GM23248 (cell line): Measurements from ENCODE around the gene MSH6. TPM values are rescaled to one million over a fixed set of nuclear protein-coding genes. Genes with fewer than 3 reads are reported as not detected.

Source experiments
- DNase-seq: peaks from one replicate; pipeline ENCODE4 v3.0.0-alpha.2; 2015
- H2AFZ ChIP-seq: fragments of 200-600 bp; sonication (generic); 2 replicates; pipeline ENCODE4 v1.6.1; 2016; ENCODE audit warnings: antibody characterized with exemption
- H3F3A ChIP-seq: fragments of 200-600 bp; sonication (generic); 2 replicates; pipeline ENCODE4 v1.6.1; 2016; ENCODE audit warnings: mild to moderate bottlenecking, antibody characterized with exemption, mixed run types; ENCODE audit not compliant: insufficient read depth
- H3K27ac ChIP-seq: fragments of 200-600 bp; sonication (generic); 2 replicates; pipeline ENCODE4 v1.5.1; 2016; ENCODE audit warnings: mild to moderate bottlenecking
- H3K27me3 ChIP-seq: fragments of 200-600 bp; sonication (generic); replicated peaks from 2 replicates; pipeline ENCODE4 v1.6.1; 2016; ENCODE audit warnings: mild to moderate bottlenecking; ENCODE audit not compliant: insufficient read depth
- H3K36me3 ChIP-seq: fragments of 200-600 bp; sonication (generic); 2 replicates; pipeline ENCODE4 v1.6.1; 2016; ENCODE audit warnings: low read depth, mild to moderate bottlenecking
- H3K4me1 ChIP-seq: fragments of 200-600 bp; sonication (generic); 2 replicates; pipeline ENCODE4 v1.6.1; 2016; ENCODE audit warnings: mild to moderate bottlenecking; ENCODE audit not compliant: insufficient read depth
- H3K4me2 ChIP-seq: fragments of 200-600 bp; sonication (generic); one replicate; pipeline ENCODE4 v1.6.1; 2016; ENCODE audit warnings: mild to moderate bottlenecking; ENCODE audit not compliant: unreplicated experiment
- H3K4me3 ChIP-seq: fragments of 200-600 bp; sonication (generic); 2 replicates; pipeline ENCODE4 v1.5.1; 2016; ENCODE audit warnings: mild to moderate bottlenecking
- H3K79me2 ChIP-seq: fragments of 200-600 bp; sonication (generic); 2 replicates; pipeline ENCODE4 v1.6.1; 2016; ENCODE audit warnings: mild to moderate bottlenecking; ENCODE audit not compliant: insufficient read depth
- H3K9ac ChIP-seq: fragments of 200-600 bp; sonication (generic); 2 replicates; pipeline ENCODE4 v1.6.1; 2016; ENCODE audit warnings: mild to moderate bottlenecking
- H3K9me2 ChIP-seq: fragments of 200-600 bp; sonication (generic); 2 replicates; pipeline ENCODE4 v1.6.1; 2016; ENCODE audit warnings: mixed run types, mild to moderate bottlenecking, moderate library complexity; ENCODE audit not compliant: insufficient read depth
- H3K9me3 ChIP-seq: fragments of 200-600 bp; sonication (generic); one replicate; pipeline ENCODE4 v1.6.1; 2017; ENCODE audit warnings: low read depth
- H4K20me1 ChIP-seq: fragments of 200-600 bp; sonication (generic); 2 replicates; pipeline ENCODE4 v1.6.0; 2016; ENCODE audit not compliant: insufficient read depth
- EZH2 ChIP-seq: fragments of 200-600 bp; sonication (generic); IDR thresholded peaks from 2 replicates; pipeline ENCODE4 v1.6.1; 2018; ENCODE audit warnings: antibody characterized with exemption, mild to moderate bottlenecking; ENCODE audit not compliant: insufficient read depth, poor library complexity, severe bottlenecking
- EZH2phosphoT487 ChIP-seq: fragments of 200-600 bp; sonication (generic); IDR thresholded peaks from 2 replicates; pipeline ENCODE4 v1.6.1; 2018; ENCODE audit warnings: antibody characterized with exemption, moderate library complexity, mild to moderate bottlenecking, low read depth; ENCODE audit not compliant: insufficient read depth
- WGBS, 2 experiments: methylation state at CpG; one replicate each; pipeline ENCODE4 v1.1.6; 2015 to 2017; ENCODE audit warnings: low lambda C conversion rate in 2 of 2, low coverage in 1 of 2; ENCODE audit errors: missing lambda C conversion rate in 2 of 2; 5-methylcytosine and 5-hydroxymethylcytosine counted together
- in situ Hi-C: fragments of 300-500 bp; cut with MboI; formaldehyde crosslinking; loops from 2 replicates; pipeline ENCODE4 v1.15.0; 2020
- polyA plus RNA-seq: library from polyadenylated mRNA; unstranded; fragments of >200 nt; fragmentation: Nextera tagmentation; extraction: Ambion mirVana; gene quantifications from 2 replicates; pipeline ENCODE4 v1.2.1, GENCODE V29; 2016
- total RNA-seq: library from RNA; depleted of rRNA; stranded (reverse); fragments of >200 nt; shearing (Covaris generic); gene quantifications from 2 replicates; pipeline ENCODE4 v1.2.3, GENCODE V29; 2014

The MSH6 gene
- total and polyA plus RNA-seq, 2 experiments from 2014 or later = 35.1 to 57.8 TPM

GRCh38 chr2:47808614-47809013 lies 25.7 kb downstream of the MSH6 start:
- no peaks in the 10 kb centered on the region for H3K9me2 ChIP-seq
- WGBS, 2 experiments = 95 to 97% methylated on average over 4 of the region's 4 CpGs
- H3K27ac ChIP-seq = no peak overlapping the region
- H3K4me3 ChIP-seq = no peak overlapping the region
- TF ChIP-seq EZH2phosphoT487 (no peak), EZH2 (no peak)
- peaks cover 18% of the 10 kb centered on the region for H3K79me2 ChIP-seq
- no peaks in the 10 kb centered on the region for H3K4me1 ChIP-seq
- no peaks in the 10 kb centered on the region for H3K27me3 ChIP-seq
- peaks cover 75% of the 10 kb centered on the region for H3F3A ChIP-seq
- no peaks in the 10 kb centered on the region for H3K9me3 ChIP-seq
- H3K9ac ChIP-seq = no peak overlapping the region
- DNase-seq = no peak
- H2AFZ ChIP-seq = no peak overlapping the region
- H3K36me3 ChIP-seq = peaks cover 87% of the 10 kb centered on the region
- no peak overlapping the region for H3K4me2 ChIP-seq
- in situ Hi-C loops = no loop called here
- H4K20me1 ChIP-seq = no peaks in the 10 kb centered on the region; the same call in 1 of the 2 replicates

DNA sequence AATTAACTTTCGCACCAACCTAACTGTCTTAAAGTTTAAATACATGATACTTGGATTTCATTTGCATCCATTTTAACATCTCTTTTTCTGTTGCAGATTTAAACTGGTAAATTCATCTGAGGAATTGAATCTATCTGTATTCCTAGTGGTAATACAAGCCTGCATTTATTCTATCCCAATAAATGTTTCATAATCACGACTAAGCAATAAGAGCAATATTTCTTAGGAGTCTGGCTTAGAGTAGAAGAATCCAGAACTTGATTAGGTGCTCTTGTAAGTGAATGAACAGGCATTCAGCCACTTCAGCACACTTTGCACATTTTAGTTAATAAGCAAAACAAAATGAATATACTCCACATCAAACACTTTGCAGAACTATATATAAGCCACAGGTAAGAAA lies 27.0 kb downstream of the MSH6 start:
- 90% methylated on average over 2 of the region's 2 CpGs for WGBS, 2 experiments
- peaks cover 6% of the 10 kb centered on the region; the same call in 1 of the 2 replicates for H3K79me2 ChIP-seq
- no peak overlapping the region for H3K9ac ChIP-seq
- no peak for DNase-seq
- H3K4me2 ChIP-seq = no peak overlapping the region
- H3K27me3 ChIP-seq = no peaks in the 10 kb centered on the region
- peaks cover 64% of the 10 kb centered on the region for H3F3A ChIP-seq
- no peak overlapping the region for H3K4me3 ChIP-seq
- H4K20me1 ChIP-seq = no peaks in the 10 kb centered on the region; the same call in 1 of the 2 replicates
- H2AFZ ChIP-seq = no peak overlapping the region
- no peaks in the 10 kb centered on the region for H3K9me3 ChIP-seq
- H3K4me1 ChIP-seq = no peaks in the 10 kb centered on the region
- no peaks in the 10 kb centered on the region for H3K9me2 ChIP-seq
- in situ Hi-C loops = no loop called here
- TF ChIP-seq EZH2phosphoT487 (no peak), EZH2 (no peak)
- H3K27ac ChIP-seq = no peak overlapping the region
- peaks cover 84% of the 10 kb centered on the region for H3K36me3 ChIP-seq

DNA sequence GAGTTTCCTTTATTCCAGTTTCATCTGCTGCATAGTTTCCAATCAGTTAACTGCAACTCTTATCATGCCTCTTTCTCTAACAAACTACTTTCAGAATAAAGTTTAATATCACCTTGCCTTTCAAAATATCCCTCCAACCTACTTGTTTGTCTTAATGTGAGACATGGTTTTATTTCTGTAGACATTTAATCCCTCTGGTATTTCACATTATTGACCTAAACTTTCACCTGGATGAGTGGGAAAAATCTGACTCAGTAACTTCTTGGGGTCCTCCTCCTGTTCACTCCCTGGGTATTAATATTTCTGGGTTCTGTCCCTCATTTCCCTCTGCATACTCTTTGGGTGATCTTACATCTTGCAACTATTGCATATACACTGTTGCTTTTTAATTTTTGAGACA lies 27.9 kb downstream of the MSH6 start:
- Histone ChIP-seq H2AFZ (no peak overlapping the region), H3K4me2 (no peak overlapping the region), H3K79me2 (peaks cover 6% of the 10 kb centered on the region; the same call in 1 of the 2 replicates), H3K27ac (no peak overlapping the region), H3K36me3 (peaks cover 79% of the 10 kb centered on the region), H3K9me3 (no peaks in the 10 kb centered on the region), H3K9ac (no peak overlapping the region), H4K20me1 (no peaks in the 10 kb centered on the region; the same call in 1 of the 2 replicates), H3K9me2 (no peaks in the 10 kb centered on the region), H3K4me3 (no peak overlapping the region), H3K27me3 (no peaks in the 10 kb centered on the region), H3K4me1 (no peaks in the 10 kb centered on the region), H3F3A (peaks cover 54% of the 10 kb centered on the region)
- DNase-seq = no peak
- in situ Hi-C loops = no loop called here
- no peak for TF ChIP-seq EZH2phosphoT487
- TF ChIP-seq EZH2 = no peak

GRCh38 chr2:47811668-47812067 lies 28.7 kb downstream of the MSH6 start:
- Histone ChIP-seq H3K27ac (no peak overlapping the region), H4K20me1 (no peaks in the 10 kb centered on the region; the same call in 1 of the 2 replicates), H3K9me2 (no peaks in the 10 kb centered on the region), H3F3A (peaks cover 51% of the 10 kb centered on the region), H3K36me3 (peaks cover 78% of the 10 kb centered on the region), H3K9me3 (no peaks in the 10 kb centered on the region), H2AFZ (no peak overlapping the region), H3K79me2 (no peaks in the 10 kb centered on the region), H3K27me3 (no peaks in the 10 kb centered on the region), H3K4me2 (no peak overlapping the region), H3K4me1 (no peaks in the 10 kb centered on the region), H3K9ac (no peak overlapping the region), H3K4me3 (no peak overlapping the region)
- in situ Hi-C loops = no loop called here
- 81% methylated on average over 1 of the region's 1 CpG for WGBS, 2 experiments
- DNase-seq = no peak
- TF ChIP-seq EZH2 = no peak
- no peak for TF ChIP-seq EZH2phosphoT487

- Histone ChIP-seq H3K4me1 (peaks cover 9% of the 10 kb centered on the region; the same call in 1 of the 2 replicates), H4K20me1 (no peaks in the 10 kb centered on the region; the same call in 1 of the 2 replicates), H3F3A (peaks cover 18% of the 10 kb centered on the region), H3K9me2 (no peaks in the 10 kb centered on the region), H3K9ac (no peak overlapping the region), H3K36me3 (peaks cover 77% of the 10 kb centered on the region), H3K4me2 (no peak overlapping the region), H3K27ac (no peak overlapping the region), H3K9me3 (no peaks in the 10 kb centered on the region), H3K79me2 (peaks cover 6% of the 10 kb centered on the region; the same call in 1 of the 2 replicates), H3K4me3 (no peak overlapping the region), H3K27me3 (no peaks in the 10 kb centered on the region), H2AFZ (no peak overlapping the region)
- TF ChIP-seq EZH2phosphoT487 (no peak), EZH2 (no peak)
- in situ Hi-C loops = no loop called here
- no peak for DNase-seq
- 97% methylated on average over 10 of the region's 10 CpGs for WGBS, 2 experiments
These were observed 32.8 kb downstream of the MSH6 start for GRCh38 chr2:47815764-47816163.
